Upper lobe of right lung (tissue), 1 donor: ENCODE results near the gene PLEKHO2. TPM values are rescaled to one million over a fixed set of nuclear protein-coding genes. Genes with fewer than 3 reads are reported as not detected.

ENCODE experiments used
- ATAC-seq: fragments of 200-7000 bp; cut with Tn5 transposase; one replicate; pipeline ENCODE4 v1.9.1; 2020; ENCODE audit warnings: mild to moderate bottlenecking, moderate library complexity
- DNase-seq: peaks from one replicate; pipeline ENCODE4 v3.0.0-alpha.2; 2020
- H3K27ac ChIP-seq: fragments of 200-600 bp; one replicate; pipeline ENCODE4 v1.8.0; 2022
- H3K27me3 ChIP-seq: fragments of 200-600 bp; one replicate; pipeline ENCODE4 v1.8.0; 2022; ENCODE audit warnings: mild to moderate bottlenecking
- H3K36me3 ChIP-seq: fragments of 200-600 bp; one replicate; pipeline ENCODE4 v1.8.0; 2022
- H3K4me1 ChIP-seq: fragments of 200-600 bp; one replicate; pipeline ENCODE4 v1.8.0; 2022
- H3K4me3 ChIP-seq: fragments of 200-600 bp; one replicate; pipeline ENCODE4 v1.8.0; 2022; ENCODE audit warnings: mild to moderate bottlenecking
- H3K9me3 ChIP-seq: fragments of 200-600 bp; one replicate; pipeline ENCODE4 v1.8.0; 2022
- CTCF ChIP-seq: fragments of 200-600 bp; IDR thresholded peaks from one replicate; pipeline ENCODE4 v1.8.0; 2022; ENCODE audit warnings: antibody characterized with exemption
- intact Hi-C: fragments of 100-400 bp; cut with DNase I; formaldehyde crosslinking; loops from one replicate; pipeline ENCODE4 v1.11.0; 2022
- total RNA-seq: library from RNA; stranded (reverse); fragmentation: NEBNext Ultra II Directional; extraction: Animal tissue kit (Norgen Biotek cat#: 25700); gene quantifications from one replicate; pipeline ENCODE4 v1.2.1, GENCODE V29; 2021
- donor health status: DM: no; HTN: yes; CAD: no; lungs with severe emphysema.

Gene PLEKHO2
- total RNA-seq, 1 donor from 2014 or later: 62.8 TPM

DNA sequence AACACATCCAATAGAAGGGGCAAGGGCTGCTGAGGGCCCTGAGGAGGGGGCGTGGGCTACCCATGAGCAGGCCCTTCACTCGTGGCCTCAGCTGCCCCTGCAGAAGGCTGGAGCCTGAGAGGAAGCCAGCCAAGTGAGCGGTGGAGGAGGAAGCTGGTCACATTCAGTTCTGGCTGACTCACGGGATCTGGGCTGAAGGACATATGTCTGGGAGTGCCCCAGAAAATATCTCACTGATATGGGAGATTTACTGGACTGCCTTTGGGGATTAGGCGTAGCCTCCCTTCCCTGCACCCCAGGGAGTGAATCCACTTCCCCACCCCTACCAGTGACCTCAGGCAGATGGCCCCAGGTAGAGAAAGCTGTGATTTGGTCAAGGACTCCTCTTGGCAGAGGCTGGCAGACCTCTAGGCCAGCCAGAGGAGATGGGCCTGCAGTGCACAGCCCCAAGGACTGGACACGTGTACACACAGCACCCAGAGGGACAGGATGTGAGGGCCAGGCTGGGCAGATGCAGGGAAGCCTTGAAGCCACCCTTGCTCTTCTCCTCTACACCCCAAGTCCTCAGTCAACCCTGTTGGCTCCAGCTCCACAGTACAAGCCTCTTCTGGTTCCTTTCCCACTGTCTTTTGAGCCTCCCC, 55.8 kb downstream of the PLEKHO2 start:
- Histone ChIP-seq H3K9me3 (peaks cover 5% of the 10 kb centered on the region), H3K4me3 (no peak overlapping the region), H3K27ac (peak overlapping the region; percentile 91), H3K4me1 (peaks cover 58% of the 10 kb centered on the region), H3K27me3 (no peaks in the 10 kb centered on the region), H3K36me3 (no peaks in the 10 kb centered on the region)
- TF ChIP-seq CTCF: no peak
- peak; percentile 77 for DNase-seq
- intact Hi-C loops: no loop called here
- peak; percentile 53 for ATAC-seq

- intact Hi-C loops: no loop called here
- Histone ChIP-seq H3K4me3 (no peak overlapping the region), H3K27me3 (no peaks in the 10 kb centered on the region), H3K4me1 (peaks cover 48% of the 10 kb centered on the region), H3K36me3 (no peaks in the 10 kb centered on the region), H3K27ac (peak overlapping the region; percentile 91), H3K9me3 (peaks cover 5% of the 10 kb centered on the region)
- no peak for TF ChIP-seq CTCF
- ATAC-seq (no peak), DNase-seq (no peak)
Measured at GRCh38 chr15:64898406-64898805, 56.7 kb downstream of the PLEKHO2 start.

GRCh38 chr15:64901141-64901540, 59.4 kb downstream of the PLEKHO2 start:
- Histone ChIP-seq H3K9me3 (peaks cover 5% of the 10 kb centered on the region), H3K27me3 (no peaks in the 10 kb centered on the region), H3K36me3 (no peaks in the 10 kb centered on the region), H3K4me3 (no peak overlapping the region), H3K4me1 (peaks cover 30% of the 10 kb centered on the region), H3K27ac (no peak overlapping the region)
- ATAC-seq (no peak), DNase-seq (no peak)
- TF ChIP-seq CTCF: no peak
- intact Hi-C loops: loop anchor here (10.0 kb wide), 1 partner anchor 46 kb away; no protein-coding TSS in a partner anchor

DNA sequence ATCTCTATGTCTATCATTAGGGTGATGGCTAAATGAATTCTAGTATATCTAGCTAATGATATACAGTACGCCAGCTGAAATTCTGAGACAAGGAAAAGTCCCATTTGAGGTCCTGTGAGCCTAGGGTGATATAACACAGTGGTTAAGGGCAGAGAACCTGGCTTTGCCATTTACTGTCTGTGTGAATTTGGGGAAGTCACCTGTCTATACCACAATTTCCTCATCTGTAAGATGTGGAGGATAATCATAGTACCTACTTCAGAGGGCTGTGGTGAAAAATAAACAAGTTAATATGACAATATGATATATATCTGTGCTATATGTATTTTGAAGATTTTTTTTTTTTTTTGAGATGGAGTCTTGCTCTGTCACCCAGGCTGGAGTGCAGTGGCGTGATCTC, 60.2 kb downstream of the PLEKHO2 start:
- Histone ChIP-seq H3K36me3 (no peaks in the 10 kb centered on the region), H3K4me3 (no peak overlapping the region), H3K27ac (no peak overlapping the region), H3K9me3 (peaks cover 5% of the 10 kb centered on the region), H3K27me3 (no peaks in the 10 kb centered on the region), H3K4me1 (peaks cover 23% of the 10 kb centered on the region)
- DNase-seq (no peak), ATAC-seq (no peak)
- TF ChIP-seq CTCF: no peak
- intact Hi-C loops: loop anchor here (10.0 kb wide), 1 partner anchor 47 kb away; no protein-coding TSS in a partner anchor

GRCh38 chr15:64902863-64903262, 61.1 kb downstream of the PLEKHO2 start:
- no peak for TF ChIP-seq CTCF
- Histone ChIP-seq H3K36me3 (no peaks in the 10 kb centered on the region), H3K4me1 (peaks cover 13% of the 10 kb centered on the region), H3K9me3 (peaks cover 5% of the 10 kb centered on the region), H3K27ac (no peak overlapping the region), H3K4me3 (no peak overlapping the region), H3K27me3 (no peaks in the 10 kb centered on the region)
- no peak for DNase-seq
- intact Hi-C loops: loop anchor here (10.0 kb wide), 1 partner anchor 48 kb away; no protein-coding TSS in a partner anchor
- ATAC-seq: no peak
